Activated CD8-positive, alpha-beta memory T cell treated with anti-CD3 and anti-CD28 coated beads for 1 hour (primary cell): ENCODE data around the gene ZNF227.
"Not testable (repeated sequence)": the region's sequence is repeated elsewhere in the genome, so short reads cannot be mapped to it uniquely, and the experiment has no call there.

Experiments used
- DNase-seq, 2 donors: peaks; one replicate each; pipeline ENCODE4 v3.0.0-alpha.2; 2020; ENCODE audit warnings: low read depth in 1 of 2; ENCODE audit errors: extremely low read depth in 1 of 2

Gene ZNF227

GRCh38 chr19:44212250-44212865 is at the start of gene ZNF227:
Gene ZNF227 (plus strand): TSS chr19:44212532. CDS start chr19:44217793, 5,261 bp downstream.
- peak; percentile 55 to 71 for DNase-seq

GRCh38 chr19:44163789-44164188 is 48.5 kb upstream of the ZNF227 start:
- no peak for DNase-seq

GRCh38 chr19:44164327-44164672 is 48.0 kb upstream of the ZNF227 start:
- DNase-seq: no peak

- peak; percentile 55 to 65 for DNase-seq
Measured at GRCh38 chr19:44164673-44165512, 47.4 kb upstream of the ZNF227 start, which contains the start of gene ZNF226. Gene ZNF226 (plus strand): TSS chr19:44165100. CDS start chr19:44170081, 4,981 bp downstream.

- DNase-seq: not testable (repeated sequence)
Measured at GRCh38 chr19:44170660-44171059, 41.7 kb upstream of the ZNF227 start.

GRCh38 chr19:44176590-44176989 is 35.7 kb upstream of the ZNF227 start:
- DNase-seq: no peak

- no peak for DNase-seq
Measured at GRCh38 chr19:44180968-44181367, 31.4 kb upstream of the ZNF227 start.

- DNase-seq: no peak
Measured at GRCh38 chr19:44182145-44182544, 30.2 kb upstream of the ZNF227 start.

GRCh38 chr19:44190020-44190419 is 22.3 kb upstream of the ZNF227 start:
- no peak for DNase-seq

GRCh38 chr19:44192127-44192526 is 20.2 kb upstream of the ZNF227 start:
- no peak for DNase-seq

GRCh38 chr19:44196772-44197171 is 15.6 kb upstream of the ZNF227 start:
- DNase-seq: no peak

GRCh38 chr19:44202470-44202869 is 9.9 kb upstream of the ZNF227 start:
- DNase-seq: no peak

GRCh38 chr19:44202974-44203373 is 9.4 kb upstream of the ZNF227 start:
- DNase-seq: no peak

- not testable (repeated sequence) for DNase-seq
Measured at GRCh38 chr19:44203877-44204276, 8.5 kb upstream of the ZNF227 start.

- DNase-seq: no peak
Measured at GRCh38 chr19:44204772-44205171, 7.6 kb upstream of the ZNF227 start.

- peak; percentile 43 to 55 for DNase-seq
Measured at GRCh38 chr19:44207126-44207803, 5.1 kb upstream of the ZNF227 start.

- no peak for DNase-seq
Measured at GRCh38 chr19:44212866-44213346, 574 bp downstream of the ZNF227 start.

GRCh38 chr19:44219926-44220325 is 7.6 kb downstream of the ZNF227 start:
- DNase-seq: not testable (repeated sequence)

GRCh38 chr19:44220761-44221160 is 8.4 kb downstream of the ZNF227 start:
- not testable (repeated sequence) for DNase-seq

GRCh38 chr19:44221291-44221690 is 9.0 kb downstream of the ZNF227 start:
- DNase-seq: not testable (repeated sequence)

GRCh38 chr19:44228318-44228717 is 16.0 kb downstream of the ZNF227 start:
- no peak for DNase-seq
